A549 (cell line): Measurements from ENCODE around the gene AP3B1.

Source experiments
- KDM1A ChIP-seq: fragments of 200-600 bp; sonication (generic); IDR thresholded peaks from 2 replicates; pipeline ENCODE4 v1.6.1; 2016; ENCODE audit warnings: low read depth, mild to moderate bottlenecking
- MAX ChIP-seq: IDR thresholded peaks from 2 replicates; pipeline ENCODE4 v1.6.1; 2012
- POLR2A ChIP-seq: IDR thresholded peaks from 2 replicates; pipeline ENCODE4 v1.6.1; 2012; ENCODE audit warnings: mild to moderate bottlenecking, low read length
- SMC3 ChIP-seq: fragments of >200 bp; sonication (Bioruptor Twin); formaldehyde crosslinking; IDR thresholded peaks from 3 replicates; pipeline ENCODE4 v1.6.1; 2018; ENCODE audit warnings: inconsistent platforms
- TF ChIP-seq, protein P1 (sequence below): fragments of >200 bp; sonication (Bioruptor Twin); formaldehyde crosslinking; IDR thresholded peaks from 3 replicates; pipeline ENCODE4 v1.5.1; 2016

- TF ChIP-seq, protein P1, sequence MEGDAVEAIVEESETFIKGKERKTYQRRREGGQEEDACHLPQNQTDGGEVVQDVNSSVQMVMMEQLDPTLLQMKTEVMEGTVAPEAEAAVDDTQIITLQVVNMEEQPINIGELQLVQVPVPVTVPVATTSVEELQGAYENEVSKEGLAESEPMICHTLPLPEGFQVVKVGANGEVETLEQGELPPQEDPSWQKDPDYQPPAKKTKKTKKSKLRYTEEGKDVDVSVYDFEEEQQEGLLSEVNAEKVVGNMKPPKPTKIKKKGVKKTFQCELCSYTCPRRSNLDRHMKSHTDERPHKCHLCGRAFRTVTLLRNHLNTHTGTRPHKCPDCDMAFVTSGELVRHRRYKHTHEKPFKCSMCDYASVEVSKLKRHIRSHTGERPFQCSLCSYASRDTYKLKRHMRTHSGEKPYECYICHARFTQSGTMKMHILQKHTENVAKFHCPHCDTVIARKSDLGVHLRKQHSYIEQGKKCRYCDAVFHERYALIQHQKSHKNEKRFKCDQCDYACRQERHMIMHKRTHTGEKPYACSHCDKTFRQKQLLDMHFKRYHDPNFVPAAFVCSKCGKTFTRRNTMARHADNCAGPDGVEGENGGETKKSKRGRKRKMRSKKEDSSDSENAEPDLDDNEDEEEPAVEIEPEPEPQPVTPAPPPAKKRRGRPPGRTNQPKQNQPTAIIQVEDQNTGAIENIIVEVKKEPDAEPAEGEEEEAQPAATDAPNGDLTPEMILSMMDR, result no peak
- TF ChIP-seq POLR2A (no peak), MAX (no peak), KDM1A (no peak), SMC3 (no peak)
These were observed 52.5 kb downstream of the AP3B1 start for GRCh38 chr5:78242001-78242400.
